ENCODE data around the gene EMID1.

EMID1 gene

GRCh38 chr22:29205594-29206371, at the start of gene EMID1:
Gene EMID1, plus strand, starts transcription at chr22:29205896. Its CDS starts 143 bp downstream, at chr22:29206039.
- no peak for DNase-seq

DNA sequence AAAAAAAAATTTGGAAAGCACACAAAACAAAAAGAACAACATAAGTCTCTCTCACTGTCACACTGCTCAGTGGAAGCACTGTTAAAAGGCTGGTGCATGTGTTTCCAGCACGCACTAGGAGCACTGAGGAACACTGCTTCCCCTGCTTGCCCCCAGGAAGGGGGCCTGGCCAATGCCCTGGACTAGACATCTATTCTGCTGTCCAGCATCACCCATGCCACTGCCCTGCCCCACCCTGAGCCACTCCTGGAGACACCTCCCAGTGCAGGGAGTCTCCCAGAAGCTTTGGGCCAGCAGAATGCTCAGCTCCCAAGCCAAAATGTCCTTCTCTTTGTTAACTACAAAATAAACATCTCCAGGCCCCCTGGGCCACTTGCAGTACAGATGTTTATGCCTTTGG, 49.7 kb upstream of the EMID1 start:
- no peak for DNase-seq

DNA sequence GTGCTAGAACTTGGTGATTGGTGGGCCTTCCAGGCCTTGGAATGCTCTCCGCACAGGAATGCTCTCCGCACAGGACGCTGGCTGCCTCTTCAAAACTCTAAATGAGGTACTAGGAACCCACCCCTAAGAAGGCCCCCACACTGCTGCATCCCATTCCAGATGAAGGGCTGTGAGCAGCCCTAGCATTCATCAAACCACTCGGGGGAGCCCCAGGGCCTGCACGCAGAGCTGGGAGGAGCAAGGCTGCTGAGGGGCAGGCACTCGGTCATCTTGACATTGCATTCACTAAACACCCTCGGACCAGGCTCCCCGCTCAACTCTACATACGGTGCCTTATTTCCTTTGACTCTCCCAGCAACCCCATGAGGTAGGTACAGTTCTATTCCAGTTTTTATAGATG, 49.2 kb upstream of the EMID1 start:
- no peak for DNase-seq

DNA sequence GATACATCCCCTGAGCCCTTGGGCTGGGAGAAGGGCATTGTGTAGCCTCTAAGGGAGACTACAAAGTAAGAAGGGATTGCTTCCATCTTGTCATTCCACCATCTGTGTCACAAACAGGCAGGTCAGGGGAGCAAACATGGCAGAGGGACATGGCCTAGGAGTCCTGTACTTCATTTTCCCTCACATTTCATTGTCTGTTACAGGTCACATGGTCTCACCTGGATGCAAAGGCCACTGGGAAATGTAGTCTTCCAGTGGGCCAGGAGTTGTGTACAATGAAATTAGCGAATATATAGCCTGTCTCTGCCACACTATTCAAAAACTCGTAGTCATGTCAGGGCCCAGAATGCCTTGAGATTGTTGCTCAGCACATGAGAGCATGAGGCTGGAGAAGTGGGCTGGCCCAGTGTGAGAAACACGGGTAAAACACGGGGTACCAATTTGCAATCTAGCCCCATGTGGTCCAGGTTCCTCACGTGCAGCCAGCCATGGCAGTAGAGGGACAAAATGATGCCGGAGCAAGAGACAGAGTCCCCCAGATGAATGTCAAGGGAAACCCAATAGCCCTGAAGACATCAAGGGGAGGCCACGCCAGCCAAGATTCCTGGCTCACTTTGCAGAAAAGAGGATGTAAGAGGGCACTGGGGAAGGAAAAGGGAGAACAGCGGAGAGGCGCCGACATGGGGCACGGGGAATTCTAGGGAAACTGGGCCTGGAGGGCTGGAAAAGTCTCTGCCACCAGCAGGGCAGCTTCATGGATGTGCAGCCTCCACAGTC, 47.7 kb upstream of the EMID1 start:
- no peak for DNase-seq

GRCh38 chr22:29158546-29158945, 47.1 kb upstream of the EMID1 start:
- no peak for DNase-seq

- DNase-seq: no peak
Observed at GRCh38 chr22:29163808-29164207, 41.9 kb upstream of the EMID1 start.

DNA sequence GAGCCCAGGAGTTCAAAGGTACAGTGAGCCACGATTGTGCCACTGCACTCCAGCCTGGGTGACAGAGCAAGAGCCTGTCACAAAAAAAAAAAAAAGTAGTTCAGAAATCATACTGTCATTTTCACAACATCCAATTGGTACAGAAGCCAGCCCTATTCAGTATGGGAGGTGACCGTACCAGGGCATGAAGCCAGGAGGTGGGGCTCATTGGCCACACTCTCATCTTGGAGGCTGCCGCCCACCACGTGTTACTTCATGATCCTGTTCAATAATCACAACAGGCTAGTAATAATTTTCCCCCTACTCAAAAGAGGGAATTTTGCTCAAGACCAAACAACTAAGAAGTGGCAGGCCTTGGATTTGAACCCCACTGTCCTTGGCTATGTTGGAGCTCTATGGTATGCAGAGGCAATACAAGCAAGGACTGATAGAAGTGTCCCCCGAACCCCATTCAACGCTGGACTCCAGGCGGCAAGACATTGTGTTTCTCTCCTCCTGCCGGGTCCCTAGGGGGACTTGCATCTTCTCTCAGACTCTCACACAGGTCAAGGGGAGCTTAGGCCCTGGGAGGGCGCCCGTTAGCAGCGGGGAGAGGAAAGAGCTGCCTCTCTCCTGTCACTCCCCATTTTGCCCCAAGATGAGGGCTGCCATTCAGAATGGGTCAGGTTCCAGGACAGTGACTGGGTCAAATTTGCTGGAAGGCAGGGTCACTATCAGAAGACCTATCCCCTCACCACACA, 40.2 kb upstream of the EMID1 start:
- no peak for DNase-seq

DNA sequence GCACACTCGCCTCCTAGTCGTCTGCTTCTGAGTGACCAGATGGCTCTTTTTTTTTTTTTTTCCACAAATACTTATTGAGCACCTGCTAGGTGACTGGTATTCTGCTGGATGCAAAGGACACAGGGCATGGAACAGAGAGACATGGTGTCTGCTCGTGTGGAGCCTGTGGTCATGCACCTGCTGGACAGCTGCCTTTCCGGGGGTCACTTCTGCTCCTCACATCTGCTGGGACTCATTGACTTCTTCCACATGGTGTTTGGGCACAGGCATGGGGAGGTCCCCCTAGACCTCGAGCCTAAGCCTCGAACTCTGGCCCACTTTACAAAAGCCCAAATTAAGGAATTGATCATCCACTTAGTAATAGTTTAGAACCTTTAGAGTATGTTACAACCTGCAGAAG, 39.5 kb upstream of the EMID1 start:
- no peak for DNase-seq

- no peak for DNase-seq
Observed at GRCh38 chr22:29167032-29167911, 38.4 kb upstream of the EMID1 start.

- no peak for DNase-seq
Observed at GRCh38 chr22:29171721-29172120, 34.0 kb upstream of the EMID1 start.

- no peak for DNase-seq
Observed at GRCh38 chr22:29172216-29172615, 33.5 kb upstream of the EMID1 start.

DNA sequence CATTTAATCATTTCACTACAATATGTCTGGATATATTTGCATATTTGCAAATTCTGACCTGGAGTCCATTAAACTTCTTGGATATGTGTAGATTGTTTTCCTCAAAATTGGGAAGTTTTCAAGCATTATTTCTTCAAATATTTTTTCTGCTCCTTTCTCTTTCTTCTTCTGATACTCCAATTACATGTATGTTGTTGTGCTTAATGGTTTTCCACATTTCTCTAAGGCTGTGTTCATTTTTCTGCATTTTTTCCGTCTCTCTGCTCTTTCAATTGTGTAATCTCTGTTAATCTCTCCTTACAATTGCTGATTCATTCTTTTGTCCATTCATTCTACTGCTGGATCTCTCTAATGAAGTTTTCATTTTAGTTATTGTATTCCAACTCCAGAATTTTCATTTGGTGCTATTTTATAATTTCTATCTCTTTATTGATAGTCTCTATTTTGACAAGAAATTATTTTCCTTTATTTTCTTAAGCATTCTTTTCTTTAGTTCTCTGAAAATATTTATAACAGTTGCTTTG, 30.3 kb upstream of the EMID1 start:
- DNase-seq: no peak

DNA sequence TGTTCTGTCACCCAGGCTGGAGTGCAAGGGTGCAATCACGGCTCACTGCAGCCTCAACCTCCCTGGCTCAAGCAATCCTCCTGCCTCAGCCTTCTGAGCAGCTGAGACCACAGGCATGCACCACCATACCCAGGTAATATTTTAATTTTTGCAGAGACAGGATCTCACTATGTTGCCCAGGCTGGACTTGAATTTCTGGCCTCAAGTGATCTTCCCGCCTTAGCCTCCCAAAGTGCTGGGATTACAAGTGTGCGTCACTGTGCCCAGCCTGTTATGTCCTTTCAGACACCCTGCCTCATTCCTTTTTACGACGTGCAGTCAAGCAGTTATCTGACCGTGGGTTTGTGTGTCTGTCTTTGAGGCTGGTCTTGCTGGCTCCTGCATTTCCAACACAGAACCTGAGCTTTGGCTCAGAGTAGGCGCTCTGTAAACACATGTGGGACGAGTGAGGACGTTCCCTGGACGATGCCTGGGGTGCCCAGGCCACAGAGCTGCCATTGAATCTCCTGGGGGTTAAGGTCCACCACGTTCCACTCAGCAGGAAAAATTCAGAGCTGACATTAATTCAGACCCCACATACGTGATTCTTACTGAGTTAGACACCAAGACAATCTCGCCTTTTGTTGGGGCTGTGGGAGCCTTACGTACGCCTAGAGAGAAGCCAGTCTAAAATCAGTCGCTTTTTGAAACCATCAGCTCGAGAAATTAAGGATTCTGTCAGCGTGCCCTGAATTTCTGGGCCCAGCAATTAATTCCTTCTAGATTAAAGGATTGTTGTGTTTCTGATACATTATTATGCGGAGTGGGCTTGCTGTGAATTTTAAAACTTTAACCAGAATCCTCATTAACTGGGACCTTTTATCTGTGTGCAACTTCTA, 21.5 kb upstream of the EMID1 start:
- no peak for DNase-seq

DNA sequence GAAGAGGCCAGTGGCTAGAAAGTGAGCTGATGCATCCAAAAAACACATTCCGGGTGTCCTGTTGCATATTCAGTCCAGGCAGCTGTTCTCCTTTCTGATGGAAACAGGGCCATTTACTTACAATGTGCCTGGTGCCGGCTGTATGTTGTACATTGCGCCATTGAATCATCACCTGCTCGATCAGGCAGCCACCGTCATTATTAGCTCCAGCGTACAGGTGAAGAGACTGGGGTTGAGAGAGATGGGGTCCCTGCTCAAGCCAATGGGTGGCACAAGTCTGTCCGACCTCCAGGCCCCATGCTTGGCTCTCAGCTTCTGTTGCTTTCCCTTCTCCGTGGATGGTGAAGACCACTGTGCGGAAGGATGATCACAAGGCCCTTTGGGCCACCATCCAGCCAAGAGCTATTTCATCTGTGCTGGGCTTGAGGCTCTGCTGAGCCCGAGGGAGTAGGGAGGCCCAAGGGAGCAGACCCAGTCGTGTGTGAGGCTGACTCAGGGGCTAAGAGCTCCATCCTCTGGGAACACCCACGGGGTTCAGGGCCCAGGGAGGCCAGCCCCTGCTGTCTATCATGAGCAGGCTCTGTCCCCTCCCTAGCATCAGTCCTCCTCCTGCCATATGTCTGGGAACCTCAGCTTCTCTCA, 20.7 kb upstream of the EMID1 start:
- DNase-seq: no peak

- no peak for DNase-seq
Observed at GRCh38 chr22:29186302-29186701, 19.4 kb upstream of the EMID1 start.

DNA sequence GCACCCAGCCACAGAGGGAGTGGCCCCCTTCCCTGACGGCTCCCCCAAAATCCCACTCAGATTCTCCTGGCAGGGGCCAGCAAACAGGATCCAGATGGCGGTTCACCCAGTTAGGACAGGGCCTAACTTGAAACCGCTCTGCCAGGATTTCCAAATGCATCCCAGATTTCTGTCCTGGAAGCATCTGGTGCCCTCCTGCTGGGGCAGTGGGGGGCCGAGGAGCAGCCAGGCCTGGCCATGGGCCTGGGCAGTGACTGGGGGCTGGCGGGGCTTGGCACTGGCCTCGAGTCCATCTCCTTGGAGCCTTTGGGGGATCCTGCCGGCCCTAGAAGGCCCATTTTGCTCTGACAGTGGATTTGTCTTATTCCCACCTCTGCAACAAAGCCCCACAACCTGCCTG, 17.9 kb upstream of the EMID1 start:
- no peak for DNase-seq

DNA sequence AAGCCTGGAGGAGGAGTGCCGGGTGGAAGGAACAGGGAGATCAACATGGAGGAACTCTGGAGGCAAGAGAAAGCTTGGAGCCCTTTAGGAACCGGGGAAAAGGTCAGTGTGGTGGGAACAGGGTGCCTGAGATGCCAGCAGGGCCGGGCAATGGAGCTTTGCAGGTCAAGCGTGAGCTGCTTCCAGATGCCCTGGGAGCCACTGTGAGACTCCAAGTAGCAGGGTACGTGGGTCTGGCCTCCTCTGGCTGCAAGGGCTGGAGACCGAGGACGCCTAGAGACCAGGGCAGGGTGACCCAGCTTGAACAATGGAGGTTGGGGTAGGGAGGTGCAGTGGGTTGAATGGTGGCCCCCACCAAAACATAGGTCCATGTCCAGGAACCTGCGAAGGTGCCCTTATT, 15.6 kb upstream of the EMID1 start:
- no peak for DNase-seq

DNA sequence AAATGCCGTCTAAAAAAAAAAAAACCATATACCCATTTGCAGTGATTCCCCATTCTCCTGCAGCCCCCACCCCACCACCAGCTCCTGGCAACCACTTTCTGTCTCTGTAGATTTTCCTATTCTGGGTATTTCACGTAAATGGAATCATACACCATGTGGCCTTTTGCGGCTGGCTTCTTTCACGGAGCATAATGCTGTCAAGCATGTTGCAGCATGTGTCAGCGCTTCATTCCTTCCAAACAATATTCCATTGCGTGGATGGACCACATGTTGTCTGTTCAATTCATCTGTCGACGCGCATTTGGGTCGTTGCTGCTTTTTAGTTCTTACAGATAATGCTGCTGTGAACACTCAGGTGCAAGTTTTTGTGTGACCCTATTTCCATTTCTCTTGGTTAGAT, 14.8 kb upstream of the EMID1 start:
- no peak for DNase-seq

- DNase-seq: no peak
Observed at GRCh38 chr22:29193021-29193420, 12.7 kb upstream of the EMID1 start.

GRCh38 chr22:29194184-29194583, 11.5 kb upstream of the EMID1 start:
- DNase-seq: no peak
